HPDE6-E6E7 (cell line): ENCODE data around the gene CEP89.
"Not testable (repeated sequence)": the region's sequence is repeated elsewhere in the genome, so short reads cannot be mapped to it uniquely, and the experiment has no call there.

Experiments
- DNase-seq: peaks from one replicate; pipeline ENCODE4 v3.0.0; 2011; ENCODE audit warnings: missing footprints; ENCODE audit errors: extremely low spot score

Gene CEP89

DNA sequence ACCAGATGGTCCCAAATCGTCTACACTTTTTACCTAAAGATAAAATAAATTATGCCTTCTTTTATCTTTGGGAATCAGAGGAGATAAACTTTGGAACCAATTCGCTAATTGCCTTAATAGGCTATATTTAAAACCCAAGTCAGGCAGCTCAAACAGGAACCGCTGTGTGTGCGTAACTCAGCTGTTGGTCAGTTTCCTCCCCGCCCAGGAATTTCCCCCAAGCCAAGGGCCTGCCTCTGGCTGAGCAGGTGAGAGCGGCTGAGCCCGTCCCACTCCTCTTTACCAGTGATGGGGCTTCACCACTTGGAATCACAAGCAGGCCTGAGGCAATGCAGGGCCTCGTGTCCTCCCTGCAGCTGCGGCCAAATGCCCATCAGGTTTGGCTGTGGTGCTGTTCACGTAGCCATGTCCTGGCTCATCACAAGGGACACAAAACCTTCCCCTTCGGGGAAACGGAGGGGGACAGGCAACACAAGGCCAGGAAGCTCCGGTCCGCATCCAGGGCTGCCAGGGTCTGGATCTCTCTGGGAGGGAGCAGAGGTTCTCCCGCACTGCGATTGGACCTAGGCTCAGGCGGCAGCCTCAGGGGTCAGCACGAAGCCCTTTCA lies 101.7 kb downstream of the CEP89 start:
- no peak for DNase-seq

DNA sequence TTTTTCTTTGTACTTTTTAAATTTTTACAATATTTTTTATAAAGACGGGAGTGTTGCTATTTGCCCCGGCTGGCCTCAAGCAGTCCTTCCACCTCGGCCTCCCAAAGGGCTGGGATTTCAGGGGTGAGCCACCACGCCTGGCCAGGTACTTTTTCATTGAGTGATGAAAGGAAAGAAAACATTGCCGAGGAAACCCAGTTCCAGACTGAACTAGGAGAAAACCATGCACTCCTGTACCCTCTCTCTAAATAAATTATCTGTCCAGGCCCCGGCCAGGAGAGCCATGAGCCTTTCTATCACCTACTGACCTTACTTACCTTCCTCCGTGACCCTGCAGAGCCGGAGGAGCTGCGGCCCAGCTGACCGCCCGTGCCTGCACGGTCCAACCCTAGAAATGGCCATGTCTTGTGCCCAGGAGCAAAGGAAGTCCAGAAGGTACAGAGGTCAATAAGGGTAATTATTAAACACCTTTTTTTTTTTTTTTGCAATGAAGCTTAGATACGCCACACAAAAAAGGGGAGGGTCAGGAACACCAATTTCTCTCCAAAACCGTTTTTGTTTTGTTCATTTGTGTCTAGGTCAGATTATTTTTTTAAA lies 102.3 kb downstream of the CEP89 start, which contains the start of gene SLC7A9:
Gene SLC7A9 (minus strand): TSS at position 399 of the 597 bp plus-strand sequence. CDS start 1,233 bp downstream, outside the sequence.
- DNase-seq, result no peak

- no peak for DNase-seq
Observed at GRCh38 chr19:32868206-32868950, 103.4 kb downstream of the CEP89 start.

GRCh38 chr19:32867436-32867835 lies 104.3 kb downstream of the CEP89 start:
- DNase-seq, result not testable (repeated sequence)

DNA sequence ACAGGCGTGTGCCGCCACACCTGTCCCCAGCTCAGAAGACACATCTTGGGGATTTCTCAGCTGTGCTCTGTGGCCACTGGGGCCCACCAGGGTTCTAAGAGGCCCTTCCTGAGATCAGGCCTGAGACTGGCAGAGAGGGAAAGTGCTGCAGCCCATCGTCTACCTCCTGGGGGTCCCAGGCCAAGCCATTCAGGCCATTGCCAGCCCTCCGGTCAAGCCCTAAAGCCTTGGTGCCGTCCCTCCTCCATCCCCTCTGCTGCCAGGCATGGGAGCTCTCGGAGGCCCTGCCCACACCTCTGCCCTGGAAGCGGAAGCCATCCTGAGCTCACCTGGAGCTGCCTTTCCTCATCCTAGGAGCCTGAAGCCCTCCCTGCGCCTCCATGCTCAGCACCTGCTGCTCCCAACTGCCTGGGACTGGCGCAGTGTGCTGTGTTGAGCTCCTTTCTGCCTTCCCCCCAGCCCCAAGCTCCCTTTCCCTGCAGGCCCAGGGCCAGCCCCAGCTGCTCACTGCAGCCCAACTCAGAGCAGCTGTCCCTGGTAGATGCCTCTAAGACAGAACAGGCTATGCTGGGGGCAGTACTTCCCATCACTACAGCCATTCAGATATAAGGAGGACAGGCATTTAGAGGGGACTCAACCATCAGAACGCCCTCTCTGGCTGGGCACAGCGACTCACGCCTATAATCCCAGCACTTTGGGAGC lies 105.0 kb downstream of the CEP89 start:
- no peak for DNase-seq

DNA sequence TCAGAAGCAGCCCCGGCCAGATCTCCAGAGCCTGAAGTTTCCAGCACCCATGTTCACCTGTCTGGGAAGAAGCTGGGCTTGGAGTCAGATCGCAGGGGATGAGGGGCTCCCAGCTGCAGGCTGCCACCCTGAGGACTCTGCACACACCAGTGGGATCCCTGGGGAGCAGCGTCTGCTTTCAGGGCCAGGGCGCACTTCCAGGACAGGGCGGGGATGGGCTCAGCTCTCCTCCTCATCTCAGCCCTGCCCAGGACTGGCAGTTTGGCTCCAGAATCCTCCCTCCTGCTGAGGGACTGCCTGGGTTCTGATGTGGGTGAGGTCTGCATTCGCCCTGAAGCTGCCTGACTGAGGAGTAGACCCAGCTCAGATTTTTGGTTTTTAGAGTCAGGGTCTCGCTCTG lies 105.7 kb downstream of the CEP89 start:
- no peak for DNase-seq

- DNase-seq, result no peak
Observed at GRCh38 chr19:32865326-32865725, 106.4 kb downstream of the CEP89 start.

DNA sequence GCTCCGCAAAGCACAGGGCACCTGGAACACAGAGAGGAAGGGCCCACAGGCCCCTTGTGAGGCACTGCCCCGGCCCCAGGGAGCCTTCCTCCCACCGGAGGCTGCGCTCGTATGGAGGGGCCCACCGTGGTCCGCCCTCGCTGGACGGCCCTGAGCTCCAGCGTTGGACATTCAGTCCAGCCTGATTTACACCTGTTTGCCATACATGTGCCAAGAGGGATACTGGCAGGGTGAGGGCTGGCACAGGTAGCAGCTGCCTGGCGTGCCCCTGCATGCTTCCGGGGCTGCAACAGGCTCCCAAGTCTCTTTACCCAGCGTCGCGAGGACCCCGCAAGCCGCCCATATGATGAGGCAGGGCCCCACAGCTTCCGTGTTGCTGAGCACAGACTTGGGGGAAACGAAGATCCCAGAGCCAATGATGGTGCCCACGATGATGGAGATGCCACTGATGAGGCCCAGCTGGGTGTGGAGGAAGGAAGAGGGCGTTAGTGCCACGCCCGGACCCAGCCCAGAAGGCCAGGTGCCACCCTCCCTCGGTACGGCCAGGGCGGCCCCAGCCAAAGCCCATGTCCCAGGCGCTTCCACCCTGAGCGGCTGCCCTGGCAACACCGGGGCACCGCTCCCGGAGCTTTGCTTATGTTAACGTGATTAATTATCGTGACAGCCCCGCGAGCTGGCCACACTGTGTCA lies 107.3 kb downstream of the CEP89 start:
- DNase-seq, result no peak

DNA sequence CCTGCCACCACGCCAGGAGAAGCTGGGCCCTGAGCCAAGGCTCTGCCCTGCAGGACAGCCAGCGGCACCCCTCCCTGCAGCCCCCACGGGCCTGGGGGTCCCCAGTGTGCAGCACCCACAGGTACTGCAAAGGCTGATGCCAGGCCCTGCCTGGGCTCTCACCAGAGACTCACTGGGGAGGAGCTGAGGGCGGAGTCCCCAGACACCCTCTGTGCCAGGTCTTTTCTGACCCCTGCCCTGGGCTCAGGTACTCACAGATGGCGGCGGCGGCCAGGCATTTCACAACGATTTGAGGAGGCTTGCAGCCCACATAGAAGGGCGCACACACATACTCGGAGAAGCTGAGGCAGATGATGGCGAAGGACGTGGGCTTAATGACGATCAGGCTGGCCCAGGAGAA lies 107.9 kb downstream of the CEP89 start:
- DNase-seq, result no peak

- DNase-seq, result no peak
Observed at GRCh38 chr19:32863301-32863700, 108.5 kb downstream of the CEP89 start.

GRCh38 chr19:32862741-32863140 lies 109.0 kb downstream of the CEP89 start:
- no peak for DNase-seq

DNA sequence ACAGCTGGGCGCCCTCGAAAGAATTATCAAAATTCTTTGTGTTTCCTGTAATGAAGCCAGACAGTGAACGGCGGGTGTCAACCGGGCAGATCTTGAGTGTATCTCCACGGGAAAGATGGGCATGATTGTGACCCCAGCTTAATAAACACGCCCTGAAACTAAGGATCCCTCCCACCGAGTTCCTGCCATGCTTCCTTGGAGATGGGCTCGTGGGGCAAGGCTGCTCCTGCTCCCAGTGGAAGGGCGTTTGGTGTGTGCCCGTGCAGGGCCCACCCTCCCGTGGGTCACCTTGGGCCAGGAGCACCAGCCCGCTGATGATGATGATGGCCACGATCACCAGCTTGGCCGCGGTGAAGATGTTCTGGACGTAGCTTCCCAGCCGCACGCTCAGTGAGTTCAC lies 109.6 kb downstream of the CEP89 start:
- no peak for DNase-seq

GRCh38 chr19:32861596-32861995 lies 110.2 kb downstream of the CEP89 start:
- DNase-seq, result no peak

DNA sequence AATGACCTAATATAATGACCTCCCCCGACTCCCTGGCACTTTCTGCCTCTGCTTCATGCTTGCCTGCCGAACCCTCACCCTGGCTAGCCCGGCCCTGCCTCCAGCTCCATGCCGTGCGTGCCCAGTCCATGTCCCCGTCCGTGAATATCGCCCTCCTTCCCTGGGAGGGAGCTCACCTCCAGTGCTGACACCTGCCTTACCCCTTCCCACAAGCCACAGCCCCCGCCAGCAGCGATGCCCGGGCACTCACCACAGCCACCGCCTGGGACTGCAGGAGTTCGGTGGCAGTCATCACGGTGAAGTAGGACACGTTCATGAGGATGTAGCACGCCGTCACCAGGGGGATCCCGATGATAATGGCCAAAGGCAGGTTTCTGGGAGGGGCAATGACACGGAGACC lies 112.2 kb downstream of the CEP89 start:
- no peak for DNase-seq

- no peak for DNase-seq
Observed at GRCh38 chr19:32858559-32858958, 113.2 kb downstream of the CEP89 start.

GRCh38 chr19:32858155-32858554 lies 113.6 kb downstream of the CEP89 start:
- no peak for DNase-seq

DNA sequence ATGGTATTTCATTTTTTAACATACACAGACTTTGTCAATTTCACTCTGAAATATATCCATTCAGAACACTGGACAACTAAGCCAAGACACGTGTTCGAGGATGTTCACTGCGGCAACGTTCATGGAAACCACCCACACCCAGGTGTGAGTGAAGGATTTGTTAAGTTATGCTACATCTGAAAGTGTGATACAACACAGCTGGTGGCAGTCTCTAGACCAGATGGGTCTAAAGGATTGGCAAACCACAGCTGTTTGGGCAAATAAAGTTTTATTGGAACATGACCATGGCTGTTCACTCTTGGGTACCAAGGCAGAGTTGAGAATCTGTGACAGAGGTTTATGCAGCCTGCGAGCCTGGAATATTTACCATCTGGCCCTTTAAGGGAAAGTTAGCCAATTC lies 114.2 kb downstream of the CEP89 start:
- DNase-seq, result no peak

GRCh38 chr19:32856818-32857217 lies 114.9 kb downstream of the CEP89 start:
- not testable (repeated sequence) for DNase-seq

DNA sequence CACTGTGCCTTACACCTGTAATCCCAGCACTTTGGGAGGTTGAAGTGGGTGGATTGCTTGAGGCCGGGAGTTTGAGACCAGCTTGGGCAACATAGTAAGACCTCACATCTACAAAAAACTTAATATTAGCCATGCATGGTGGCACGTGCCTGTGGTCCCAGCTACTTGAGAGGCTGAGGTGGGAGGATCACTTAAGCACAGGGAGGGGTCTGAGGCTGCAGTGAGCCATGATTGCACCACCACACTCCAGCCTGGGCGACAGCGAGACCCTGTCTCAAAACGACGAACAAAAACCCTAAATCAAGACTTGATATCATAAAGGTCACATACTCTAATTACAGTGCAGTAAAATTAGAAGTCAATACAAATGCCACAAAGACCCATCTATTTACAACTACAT lies 119.5 kb downstream of the CEP89 start:
- no peak for DNase-seq

DNA sequence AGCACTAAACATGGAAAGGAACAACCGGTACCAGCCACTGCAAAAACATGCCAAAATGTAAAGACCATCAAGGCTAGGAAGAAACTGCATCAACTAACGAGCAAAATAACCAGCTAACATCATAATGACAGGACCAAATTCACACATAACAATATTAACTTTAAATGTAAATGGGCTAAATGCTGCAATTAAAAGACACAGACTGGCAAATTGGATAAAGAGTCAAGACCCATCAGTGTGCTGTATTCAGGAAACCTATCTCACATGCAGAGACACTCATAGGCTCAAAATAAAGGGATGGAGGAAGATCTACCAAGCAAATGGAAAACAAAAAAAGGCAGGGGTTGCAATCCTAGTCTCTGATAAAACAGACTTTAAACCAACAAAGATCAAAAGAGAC lies 123.7 kb downstream of the CEP89 start:
- DNase-seq, result not testable (repeated sequence)

DNA sequence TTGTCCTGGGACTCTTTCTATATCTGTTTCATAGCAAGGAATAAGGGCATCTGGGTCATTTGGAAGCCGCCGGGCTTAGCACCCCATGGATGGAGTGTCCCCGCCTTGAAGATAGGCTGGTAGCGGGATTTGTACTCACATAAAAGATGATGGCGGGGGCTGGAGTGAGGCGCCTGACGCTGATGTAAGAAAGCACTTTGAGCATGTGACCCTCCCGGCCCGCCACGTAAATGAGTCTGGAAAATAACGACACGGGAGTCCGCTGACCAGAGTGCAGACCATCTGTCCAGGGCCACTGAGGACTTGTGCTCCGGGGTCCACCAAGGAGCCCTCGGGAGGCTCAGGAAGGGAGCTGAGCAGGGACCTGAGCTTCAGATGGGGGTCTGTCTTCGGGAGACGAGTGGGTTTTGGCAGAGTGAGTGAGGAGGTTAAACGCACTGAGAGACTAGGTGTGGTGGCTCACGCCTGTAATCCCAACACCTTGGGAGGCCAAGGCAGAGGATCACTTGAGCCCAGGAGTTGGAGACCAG lies 128.0 kb downstream of the CEP89 start:
- no peak for DNase-seq

DNA sequence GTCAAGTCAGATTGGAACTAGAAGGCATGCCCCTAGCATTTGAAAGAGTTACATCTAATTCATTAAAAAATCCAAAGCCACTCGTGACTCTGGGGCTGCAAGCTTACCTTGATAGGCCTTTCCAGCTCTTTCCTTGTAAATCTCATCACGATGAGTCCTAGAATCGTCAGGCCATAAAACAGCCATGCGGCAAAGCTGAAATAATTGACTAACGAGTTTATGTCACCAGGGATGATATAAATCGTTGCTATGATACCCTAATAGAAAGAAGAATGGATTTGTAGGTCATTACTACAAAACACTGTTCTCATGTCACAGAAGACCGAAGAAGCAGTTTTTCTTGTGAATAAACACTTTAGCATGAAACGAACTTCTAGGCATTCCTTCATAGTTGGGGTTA lies 129.7 kb downstream of the CEP89 start:
- no peak for DNase-seq
